Islet precursor cell (in vitro differentiated cells): ENCODE measurements around the gene SNX24.
"Not testable (repeated sequence)": the region's sequence is repeated elsewhere in the genome, so short reads cannot be mapped to it uniquely, and the experiment has no call there.

Experiments
- DNase-seq: peaks from one replicate; pipeline ENCODE4 v3.0.0-alpha.2; 2018

The SNX24 gene, protein sequence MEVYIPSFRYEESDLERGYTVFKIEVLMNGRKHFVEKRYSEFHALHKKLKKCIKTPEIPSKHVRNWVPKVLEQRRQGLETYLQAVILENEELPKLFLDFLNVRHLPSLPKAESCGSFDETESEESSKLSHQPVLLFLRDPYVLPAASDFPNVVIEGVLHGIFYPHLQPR

DNA sequence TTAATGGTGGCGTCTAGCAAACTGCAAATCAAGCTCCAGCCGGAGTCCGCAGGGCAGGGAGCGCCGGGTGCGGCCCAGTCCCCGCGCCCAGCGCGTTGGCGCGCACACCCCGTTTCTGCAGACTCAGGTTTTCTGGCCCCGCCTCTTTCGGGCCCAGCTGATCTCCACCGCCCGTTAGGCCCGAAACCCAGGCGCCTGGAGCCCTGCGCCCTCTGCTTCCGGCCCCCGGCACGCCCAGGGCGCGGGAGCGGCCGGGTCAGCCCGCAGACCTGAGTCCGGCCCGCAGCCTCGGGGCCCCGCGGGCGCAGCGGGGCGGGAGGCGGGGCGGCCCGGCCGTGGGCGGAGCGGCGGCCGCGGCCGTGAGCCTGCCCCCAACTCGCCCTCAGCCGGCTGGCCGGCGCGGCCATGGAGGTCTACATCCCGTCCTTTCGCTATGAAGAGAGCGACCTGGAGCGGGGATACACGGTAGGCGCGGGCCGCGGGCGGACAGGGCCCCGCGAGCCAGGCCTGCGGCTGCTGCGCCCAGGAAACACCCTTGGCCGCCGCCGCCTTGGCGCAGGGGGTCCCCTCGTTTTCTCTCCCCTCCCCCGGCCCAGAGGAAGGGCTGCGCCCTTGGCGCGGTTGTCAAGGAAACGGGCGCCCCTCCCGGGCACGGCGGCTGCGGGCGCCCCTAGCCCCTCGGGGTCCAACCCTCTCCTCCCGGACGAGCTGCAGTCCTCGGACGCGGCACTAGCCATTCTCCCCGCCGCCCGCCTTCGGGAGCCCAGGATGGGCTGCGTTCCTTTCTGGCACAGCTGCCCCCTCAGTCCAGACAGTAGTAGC lies at the start of gene SNX24:
Gene SNX24, plus strand, starts transcription at position 385 of the 822 bp plus-strand sequence. Its CDS starts 21 bp downstream, at position 406.
- DNase-seq: peak; percentile 90

DNA sequence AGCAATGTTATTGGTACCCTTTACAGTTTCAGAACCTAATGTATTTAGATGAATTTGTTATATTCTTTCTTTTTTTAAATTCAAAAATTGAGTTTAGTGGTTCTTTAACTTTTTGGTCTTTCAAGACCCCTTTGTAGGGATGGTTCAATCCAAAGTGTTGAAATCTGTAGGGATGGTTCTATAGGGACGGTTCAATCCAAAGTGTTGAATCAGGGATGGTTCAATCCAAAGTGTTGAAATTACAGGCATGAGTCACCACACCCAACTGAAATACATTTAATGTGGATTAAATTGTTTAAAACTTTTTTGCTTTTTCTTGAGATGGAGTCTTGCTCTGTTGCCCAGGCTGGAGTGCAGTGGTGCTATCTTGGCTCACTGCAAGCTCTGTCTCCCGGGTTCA lies 39.9 kb upstream of the SNX24 start:
- no peak for DNase-seq

DNA sequence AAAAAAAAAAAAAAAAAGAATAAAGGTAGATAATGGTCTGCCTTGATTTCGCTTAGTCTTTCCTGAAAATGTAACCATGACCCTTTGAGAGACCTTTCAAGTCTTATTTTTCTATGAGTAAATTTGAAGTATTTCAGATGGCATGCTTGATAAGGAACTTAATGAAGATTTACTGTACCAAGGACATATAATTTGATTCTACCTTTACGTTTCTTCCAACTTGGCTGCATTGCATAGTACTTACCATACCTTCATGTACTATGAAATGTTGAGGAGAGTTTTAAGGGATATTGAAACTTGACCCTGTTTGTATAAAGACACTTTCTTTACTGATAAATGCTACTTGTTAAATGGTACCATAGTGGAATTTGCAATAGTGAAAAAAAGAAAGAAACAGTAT lies 35.0 kb upstream of the SNX24 start:
- DNase-seq: no peak

DNA sequence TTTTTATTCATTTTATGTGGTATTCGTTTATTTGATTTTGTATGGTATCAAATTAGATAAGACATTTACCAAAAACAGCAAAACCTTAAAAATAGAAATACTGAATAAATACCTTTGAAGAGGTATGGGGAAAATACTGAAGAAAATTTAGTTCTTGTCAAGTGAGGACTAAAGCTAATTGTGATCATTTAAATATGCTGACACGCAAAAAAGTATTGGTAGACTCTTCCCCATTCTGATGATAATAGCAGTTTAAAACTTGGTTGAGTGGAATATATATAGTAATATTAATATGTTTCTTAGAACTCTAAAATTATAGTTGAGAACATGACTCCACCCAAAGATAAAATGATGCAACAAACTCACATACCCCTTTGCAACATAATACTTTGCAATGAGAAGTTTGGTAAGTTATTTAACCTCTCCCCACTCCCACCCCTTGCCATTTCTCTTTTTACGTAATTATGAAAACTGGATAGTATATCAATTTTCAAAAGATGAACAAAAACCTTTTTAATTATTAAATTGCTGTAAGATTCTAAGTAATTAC lies 30.1 kb upstream of the SNX24 start:
- DNase-seq: no peak

DNA sequence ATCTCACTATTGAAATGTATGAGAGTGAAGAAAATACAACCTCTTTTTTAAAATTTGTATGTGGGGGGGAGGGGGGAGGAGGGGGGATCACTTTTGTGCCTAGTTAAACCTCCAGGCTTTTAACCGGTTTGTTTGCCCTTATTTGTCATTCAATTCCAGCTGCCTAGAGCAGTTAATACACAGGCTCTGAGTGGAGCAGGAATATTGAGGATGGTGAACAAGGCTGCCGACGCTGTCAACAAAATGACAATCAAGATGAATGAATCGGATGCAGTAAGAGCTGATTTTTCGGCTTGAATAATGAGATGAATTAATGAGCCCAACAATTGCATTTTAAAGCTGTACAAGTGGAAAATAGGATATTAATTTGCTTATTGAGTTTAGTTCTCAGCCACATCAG lies 28.7 kb upstream of the SNX24 start:
- no peak for DNase-seq

DNA sequence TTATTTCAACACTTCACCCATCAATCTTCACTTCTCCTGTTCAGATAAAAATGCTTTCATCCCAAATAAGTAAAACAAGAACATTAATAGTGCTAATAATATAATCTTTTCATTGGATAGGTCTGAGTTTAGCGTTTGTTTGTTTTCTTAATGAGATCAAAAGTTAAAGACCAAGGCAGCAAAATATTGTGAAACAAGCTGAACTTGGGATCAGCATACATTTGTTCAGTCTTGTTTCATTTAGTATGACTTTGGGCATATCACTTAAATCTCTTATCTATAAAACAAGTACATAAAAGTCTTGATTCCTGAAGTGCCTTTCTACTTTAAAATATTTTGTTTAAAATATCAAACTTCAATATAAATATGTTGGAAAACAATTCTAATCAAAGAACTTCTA lies 13.4 kb upstream of the SNX24 start:
- no peak for DNase-seq

DNA sequence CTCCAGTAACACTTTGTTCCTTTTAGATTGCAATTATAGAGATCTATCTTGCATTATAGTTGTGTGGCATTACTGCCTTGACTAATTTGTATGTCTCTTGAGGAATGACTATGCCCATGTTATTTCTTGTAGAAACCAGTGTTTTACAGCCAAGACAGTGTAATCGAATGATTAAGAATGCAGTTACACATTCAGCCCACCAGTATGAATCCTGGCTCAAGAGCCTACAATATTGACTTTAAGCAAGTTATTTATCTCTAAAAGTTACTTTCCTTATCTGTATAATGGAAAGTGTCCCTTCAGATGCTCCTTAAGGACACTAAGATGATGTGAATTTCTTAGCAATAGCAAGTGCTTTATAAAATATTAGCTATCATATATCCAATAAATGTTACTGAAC lies 9.7 kb upstream of the SNX24 start:
- DNase-seq: no peak

DNA sequence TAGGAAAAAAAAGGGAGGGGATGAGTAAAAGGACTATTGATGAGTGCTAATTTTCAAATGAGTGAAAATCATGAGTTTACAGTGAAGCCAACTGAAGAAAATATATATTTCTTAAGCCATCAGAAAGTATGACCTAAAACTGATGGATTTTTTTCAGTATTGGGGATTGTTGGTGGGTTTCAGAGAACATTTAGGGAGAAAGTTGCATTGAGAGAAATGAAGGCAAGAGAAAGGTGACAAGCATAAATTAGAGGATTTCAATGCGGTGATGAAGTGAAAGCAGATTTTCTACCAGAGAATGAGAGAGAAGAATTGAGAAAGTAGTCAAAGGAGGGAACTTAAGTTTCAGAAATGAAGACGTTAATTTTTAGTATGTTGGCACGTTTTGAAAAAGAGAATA lies 8.5 kb upstream of the SNX24 start:
- DNase-seq: no peak

DNA sequence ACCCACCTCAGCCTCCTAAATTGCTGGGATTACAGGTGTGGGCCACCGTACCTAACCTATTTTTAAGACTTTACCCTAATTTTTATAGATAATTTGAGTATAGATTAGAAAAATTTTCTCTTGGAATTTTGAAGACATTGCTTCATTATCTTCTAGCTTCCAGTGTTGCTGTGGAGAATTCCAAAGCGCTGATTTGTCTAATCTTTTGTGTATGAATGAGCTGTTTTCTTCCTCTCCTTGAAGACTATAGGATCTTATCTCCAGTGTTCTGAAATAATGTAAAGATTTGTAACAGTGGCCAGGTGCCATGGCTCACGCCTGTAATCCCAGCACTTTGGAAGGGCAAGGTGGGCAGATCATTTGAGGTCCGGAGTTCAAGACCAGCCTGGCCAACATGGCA lies 5.7 kb upstream of the SNX24 start:
- DNase-seq: no peak

DNA sequence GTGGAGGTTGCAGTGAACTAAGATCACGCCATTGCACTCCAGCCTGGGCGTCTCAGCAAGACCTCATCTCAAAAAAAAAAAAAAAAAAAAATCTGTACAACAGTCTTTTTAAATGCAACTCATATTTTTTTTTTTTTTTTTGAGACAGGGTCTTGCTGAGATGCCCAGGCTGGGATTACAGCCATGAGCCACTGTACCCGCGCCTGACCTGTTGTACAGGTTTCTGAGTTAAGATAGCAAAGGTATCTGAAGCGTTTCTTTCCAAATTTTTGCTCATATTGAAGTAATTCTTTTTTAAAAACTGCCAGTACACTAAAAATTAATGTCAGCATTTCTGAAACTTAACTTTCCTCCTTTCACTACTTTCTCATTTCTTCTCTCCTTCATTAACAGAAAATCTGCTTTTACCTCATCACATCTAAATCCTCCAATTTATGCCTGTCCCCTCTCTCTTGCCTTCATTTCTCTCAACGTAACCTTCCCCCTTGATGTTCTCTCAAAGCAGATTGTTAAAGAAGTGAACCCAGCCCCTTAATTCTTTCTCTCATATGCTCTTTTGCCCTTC lies 3.3 kb upstream of the SNX24 start:
- no peak for DNase-seq

DNA sequence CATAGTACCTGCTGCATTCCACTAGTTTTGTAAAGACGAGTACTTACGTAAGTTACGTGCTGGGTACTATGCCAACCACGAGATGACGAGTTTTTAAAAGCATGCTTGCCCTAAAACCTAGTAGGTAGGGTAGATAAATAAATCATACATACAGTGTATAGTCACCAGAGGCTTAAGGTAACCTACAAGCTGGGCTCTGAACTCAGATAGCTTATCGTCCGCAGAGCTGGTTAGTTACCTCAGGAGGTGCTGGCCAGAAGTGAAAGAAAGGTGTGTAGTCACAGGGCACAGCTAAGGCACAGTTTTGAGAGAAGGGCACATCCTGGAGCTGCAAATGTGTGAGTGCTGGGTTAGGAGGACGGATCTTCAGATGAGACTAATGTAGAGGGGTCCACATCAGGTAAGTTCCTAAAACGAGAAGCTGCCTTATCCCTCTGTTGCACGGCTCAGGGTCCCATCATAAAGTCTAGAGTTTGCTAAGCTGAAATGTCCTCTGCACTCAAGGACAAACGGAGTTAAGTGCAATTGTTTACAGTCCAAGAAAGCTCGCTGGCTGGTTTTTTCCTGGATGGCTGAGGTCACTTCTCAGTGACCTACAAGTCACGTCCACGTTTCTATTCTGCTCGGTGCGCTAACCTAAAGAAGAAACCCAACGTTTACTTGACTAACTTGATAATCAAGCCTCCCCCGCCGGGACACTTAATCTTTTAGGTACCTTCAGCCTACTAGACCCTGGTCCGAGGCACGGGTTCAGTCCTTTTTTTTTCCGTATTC lies 1.1 kb upstream of the SNX24 start:
- DNase-seq: no peak

DNA sequence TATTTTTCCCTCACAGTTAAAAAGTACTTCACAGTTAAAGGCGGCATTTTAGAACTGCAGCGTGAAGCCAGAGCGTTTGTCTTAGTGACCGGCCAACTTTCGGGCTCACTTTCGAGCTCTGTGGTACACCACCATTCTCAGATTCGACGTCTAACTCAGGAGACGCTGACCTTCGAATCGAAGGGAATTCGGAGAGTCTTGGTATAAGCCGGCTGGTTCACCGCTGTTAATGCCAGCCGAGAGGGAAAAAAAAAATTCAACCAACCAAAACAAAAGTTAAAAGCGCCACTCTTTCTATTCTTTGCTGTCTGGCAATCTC lies 544 bp upstream of the SNX24 start:
- no peak for DNase-seq

DNA sequence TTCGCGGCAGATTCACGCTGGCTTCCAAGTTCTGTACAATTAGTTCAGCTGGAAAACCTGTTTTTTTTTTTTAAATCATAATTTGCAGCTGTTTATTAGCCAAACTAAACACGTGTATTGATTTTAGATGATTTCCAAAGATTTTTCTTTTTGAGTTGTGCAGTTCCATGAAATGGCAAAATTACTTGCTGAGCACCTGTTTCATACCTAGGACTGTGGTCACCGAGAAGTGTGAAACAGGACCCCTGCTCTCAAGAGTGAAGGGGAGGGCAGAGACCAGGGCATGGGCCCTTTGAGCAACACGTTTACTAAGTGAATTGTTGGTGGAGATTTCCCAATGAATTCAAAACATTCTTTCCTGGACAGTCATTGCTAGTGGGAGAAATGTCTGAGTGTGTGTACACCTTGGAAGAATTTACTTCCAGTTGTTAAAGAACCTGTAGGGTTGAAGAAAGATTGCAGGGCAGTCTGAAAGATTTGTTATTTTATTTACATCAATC lies 688 bp downstream of the SNX24 start:
- DNase-seq: peak; percentile 77

DNA sequence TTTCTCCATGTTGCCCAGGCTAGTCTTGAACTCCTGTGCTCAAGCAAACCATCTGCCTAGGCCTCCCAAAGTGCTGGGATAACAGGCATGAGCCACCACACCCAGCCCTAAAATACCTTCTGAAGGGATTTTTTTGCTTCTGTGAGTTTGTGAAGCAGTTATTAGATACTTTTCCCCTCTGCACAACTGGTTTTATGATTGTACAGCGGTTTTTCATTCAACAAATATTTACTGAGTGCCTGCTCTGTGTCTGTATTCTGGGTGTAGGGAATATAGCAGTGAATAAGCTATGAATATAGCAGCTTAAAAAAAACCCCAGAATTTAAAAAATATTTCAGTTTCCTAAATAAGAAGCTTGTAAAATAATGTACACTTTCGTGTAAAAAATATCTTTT lies 2.3 kb downstream of the SNX24 start:
- no peak for DNase-seq

DNA sequence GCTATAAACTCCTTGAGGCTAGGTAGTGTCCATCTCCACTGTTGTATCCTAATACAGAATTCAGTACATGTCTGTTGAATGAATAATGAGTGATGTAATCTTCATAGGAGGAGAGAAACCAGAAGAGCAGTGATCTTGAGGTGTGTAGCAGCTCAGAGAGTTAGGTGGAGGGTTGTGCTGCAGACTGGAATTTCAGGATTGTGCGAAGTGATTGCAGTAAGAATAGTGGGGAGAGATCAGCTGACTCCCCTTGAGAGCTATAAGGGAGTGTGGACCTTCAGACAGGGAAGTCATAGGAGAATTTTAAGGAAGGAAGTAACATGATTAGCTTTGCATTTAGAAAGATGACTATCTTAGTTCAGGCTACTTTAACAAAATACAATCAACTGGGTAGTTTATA lies 4.4 kb downstream of the SNX24 start:
- peak; percentile 68 for DNase-seq

DNA sequence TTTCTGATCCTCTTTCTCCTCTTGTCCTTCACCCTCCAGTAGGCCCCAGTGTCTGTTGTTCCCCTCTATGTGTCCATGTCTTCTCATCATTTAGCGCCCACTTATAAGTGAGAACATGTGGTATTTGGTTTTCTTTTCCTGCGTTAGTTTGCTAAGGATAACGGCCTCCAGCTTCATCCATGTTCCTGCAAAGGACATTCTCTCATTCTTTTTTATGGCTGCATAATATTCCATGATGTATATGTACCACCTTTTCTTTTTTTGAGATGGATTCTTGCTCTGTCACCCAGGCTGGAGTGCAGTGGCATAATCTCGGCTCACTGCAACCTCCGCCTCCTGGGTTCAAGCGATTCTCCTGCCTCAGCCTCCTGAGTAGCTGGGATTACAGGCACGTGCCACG lies 12.1 kb downstream of the SNX24 start:
- not testable (repeated sequence) for DNase-seq

DNA sequence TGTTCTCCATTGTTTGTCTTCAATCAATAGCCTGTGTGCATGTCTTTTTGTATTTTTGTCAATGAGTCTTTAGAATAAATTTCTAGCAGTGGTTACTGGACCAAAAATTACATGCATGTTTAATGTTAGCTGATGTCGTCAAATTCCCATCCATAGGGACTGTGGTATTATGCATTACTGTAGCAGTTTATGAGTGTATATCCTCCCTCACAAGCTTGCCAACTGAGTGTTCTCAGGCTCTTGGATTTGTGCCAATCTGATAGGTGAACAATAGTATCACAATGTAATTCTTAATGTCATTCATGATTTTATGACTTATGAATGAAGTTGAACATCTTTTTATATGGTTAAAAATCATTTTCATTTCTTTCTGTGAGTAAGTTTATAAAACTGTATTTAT lies 13.0 kb downstream of the SNX24 start:
- no peak for DNase-seq

DNA sequence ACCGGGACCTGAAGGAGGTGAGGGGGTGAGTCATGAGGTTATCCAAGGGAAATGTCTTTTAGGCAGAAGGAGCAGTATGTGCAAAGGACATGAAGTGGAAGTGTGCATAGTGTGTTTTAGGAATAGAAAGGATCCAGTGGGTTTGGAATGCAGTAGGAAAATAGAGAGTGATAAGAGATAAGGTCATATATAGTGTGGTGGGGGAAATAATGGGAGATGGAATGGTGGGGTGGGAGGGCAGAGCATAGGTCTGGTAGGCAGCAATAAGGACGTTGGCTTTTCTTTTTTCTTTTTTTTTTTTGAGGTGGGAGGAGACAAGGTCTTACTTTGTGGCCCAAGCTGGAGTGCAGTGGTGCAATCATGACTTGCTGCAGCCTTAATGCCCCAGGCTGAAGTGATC lies 17.8 kb downstream of the SNX24 start:
- no peak for DNase-seq

DNA sequence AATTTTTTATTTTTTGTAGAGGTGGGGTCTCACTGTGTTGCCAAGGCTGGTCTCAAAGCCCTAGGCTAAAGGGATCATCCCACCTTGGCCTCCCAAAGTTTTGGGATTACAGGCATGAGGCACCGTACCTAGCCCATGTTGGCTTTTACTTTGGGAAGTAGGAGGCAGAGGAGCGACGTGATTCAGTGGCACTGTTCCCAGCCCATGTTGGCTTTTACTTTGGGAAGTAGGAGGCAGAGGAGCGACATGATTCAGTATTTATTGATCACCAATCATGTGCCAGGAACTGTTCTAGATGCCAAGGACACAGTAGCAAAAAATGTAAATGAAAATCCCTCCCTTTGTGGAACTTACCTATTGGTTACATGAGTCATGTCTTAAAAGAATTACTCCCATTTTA lies 18.3 kb downstream of the SNX24 start:
- no peak for DNase-seq

DNA sequence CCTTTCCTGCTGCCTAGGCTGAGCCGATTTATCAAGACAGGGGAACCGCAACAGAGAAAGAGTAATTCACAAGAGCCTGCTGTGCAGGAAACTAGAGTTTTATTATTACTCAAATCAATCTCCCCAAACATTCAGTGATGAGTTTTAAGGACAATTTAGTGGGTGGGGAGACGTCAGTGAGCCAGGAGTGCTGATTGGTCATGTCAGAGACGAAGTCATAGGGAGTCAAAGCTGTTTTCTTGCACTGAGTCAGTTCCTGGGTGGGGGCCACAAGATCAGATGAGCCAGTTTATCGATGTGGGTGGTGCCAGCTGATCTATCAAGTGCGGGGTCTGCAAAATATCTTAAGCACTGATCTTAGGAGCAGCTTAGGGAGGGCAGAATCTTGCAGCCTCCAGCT lies 19.0 kb downstream of the SNX24 start:
- no peak for DNase-seq

DNA sequence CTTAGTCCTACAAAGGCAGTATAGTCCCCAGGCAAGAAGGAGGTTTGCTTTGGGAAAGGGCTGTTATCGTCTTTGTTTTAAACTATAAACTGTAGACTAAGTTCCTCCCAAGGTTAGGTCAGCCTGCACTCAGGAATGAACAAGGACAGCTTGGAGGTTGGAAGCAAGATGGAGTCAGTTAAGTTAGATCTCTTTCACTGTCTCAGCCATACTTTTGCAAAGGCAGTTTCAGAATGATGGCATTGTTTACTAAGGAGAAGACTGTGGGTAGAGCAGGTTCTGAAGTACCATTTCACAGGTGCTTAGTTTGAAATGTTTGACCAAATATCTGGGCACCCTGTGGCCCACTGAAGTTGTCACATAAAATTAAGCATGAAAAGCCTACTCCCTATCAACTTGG lies 19.4 kb downstream of the SNX24 start:
- DNase-seq: no peak

DNA sequence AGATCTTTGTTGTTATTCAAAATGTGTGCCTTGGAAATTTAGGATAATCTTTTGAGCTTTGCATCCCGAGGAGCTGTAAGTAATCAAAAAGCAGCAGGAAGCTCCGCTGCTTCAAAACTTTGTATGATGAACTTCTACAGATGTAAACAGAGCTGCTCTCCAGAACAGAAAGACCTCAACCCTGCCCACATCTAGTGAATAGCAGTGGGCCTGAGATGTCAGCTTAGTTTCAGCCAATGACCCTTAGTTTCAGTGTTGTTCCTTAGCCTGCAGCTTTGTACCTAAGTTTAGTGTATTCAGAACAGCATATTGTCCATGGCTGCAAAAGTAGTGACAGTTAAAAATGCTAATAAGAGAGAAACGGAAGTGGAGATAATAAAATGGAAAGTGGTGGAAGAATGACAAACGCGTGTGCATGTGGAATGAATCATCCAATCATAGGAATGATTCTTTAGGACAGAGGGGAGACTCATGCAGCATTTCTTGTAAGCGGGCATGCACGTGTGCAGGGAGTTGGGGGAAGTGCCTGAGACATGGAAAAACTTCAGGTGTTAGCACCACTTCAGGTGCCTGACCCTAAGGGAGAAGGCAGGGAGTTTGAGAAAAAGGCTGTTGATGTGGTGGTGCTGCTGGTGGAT lies 24.9 kb downstream of the SNX24 start:
- DNase-seq: no peak

DNA sequence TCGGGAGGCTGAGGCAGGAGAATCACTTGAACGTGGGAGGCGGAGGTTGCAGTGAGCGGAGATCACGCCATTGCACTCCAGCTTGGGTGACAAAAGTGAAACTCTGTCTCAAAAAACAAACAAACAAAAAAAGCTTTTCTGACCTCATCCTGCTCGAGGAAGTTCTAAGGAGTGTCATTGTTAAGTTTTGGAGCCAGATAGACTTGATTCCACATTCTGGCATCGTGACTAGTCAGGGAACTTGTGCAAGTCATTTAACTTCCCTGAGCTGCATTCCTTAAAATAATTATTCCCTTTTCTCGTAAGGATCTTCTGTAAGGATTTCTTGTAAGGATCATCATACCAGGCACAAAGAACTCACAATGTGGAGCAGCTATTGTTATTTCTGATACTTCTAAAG lies 26.2 kb downstream of the SNX24 start:
- DNase-seq: no peak
